K562 (cell line): ENCODE measurements around the gene CNOT11. TPM values are rescaled to one million over a fixed set of nuclear protein-coding genes. Genes with fewer than 3 reads are reported as not detected.

Experiments used
- AFF1 ChIP-seq, 2 experiments: fragments of 450-650 bp; IDR thresholded peaks; 2 replicates each; pipeline ENCODE4 v1.6.1; 2018; ENCODE audit warnings: mild to moderate bottlenecking in 2 of 2, low read depth in 1 of 2; ENCODE audit not compliant: partially characterized antibody in 2 of 2
- CGGBP1 ChIP-seq: fragments of 250-450 bp; sonication (Bioruptor Pico); IDR thresholded peaks from 2 replicates; pipeline ENCODE4 v1.9.0; 2021; ENCODE audit warnings: mild to moderate bottlenecking
- DMBX1 ChIP-seq: fragments of 250-450 bp; sonication (Bioruptor Pico); IDR thresholded peaks from 2 replicates; pipeline ENCODE4 v1.8.0; 2022; ENCODE audit warnings: inconsistent platforms, mild to moderate bottlenecking, moderate library complexity, borderline replicate concordance
- E2F5 ChIP-seq: sonication (generic); formaldehyde crosslinking; IDR thresholded peaks from 2 replicates; pipeline ENCODE4 v1.8.0; 2022; ENCODE audit warnings: mild to moderate bottlenecking, missing genetic modification reagents
- ESRRB ChIP-seq: fragments of 250-450 bp; sonication (Bioruptor Pico); IDR thresholded peaks from 2 replicates; pipeline ENCODE4 v1.5.0; 2020; ENCODE audit warnings: mild to moderate bottlenecking, moderate library complexity, borderline replicate concordance
- FIP1L1 ChIP-seq: fragments of 200-400 bp; formaldehyde crosslinking; IDR thresholded peaks from 2 replicates; pipeline ENCODE4 v1.6.1; 2018; ENCODE audit warnings: mild to moderate bottlenecking, low read depth, low read length; ENCODE audit not compliant: poor library complexity, severe bottlenecking
- FOXK1 ChIP-seq: sonication (generic); formaldehyde crosslinking; IDR thresholded peaks from 2 replicates; pipeline ENCODE4 v1.8.0; 2022; ENCODE audit warnings: missing genetic modification reagents, mild to moderate bottlenecking, borderline replicate concordance
- HDAC1 ChIP-seq, 2 experiments: fragments of 450-650 bp; IDR thresholded peaks; 2 replicates each; pipeline ENCODE4 v1.6.1; 2016 to 2017; ENCODE audit warnings: inconsistent platforms in 1 of 2, mild to moderate bottlenecking in 1 of 2, moderate library complexity in 1 of 2
- HLTF ChIP-seq: fragments of 450-650 bp; IDR thresholded peaks from 2 replicates; pipeline ENCODE4 v1.6.1; 2016
- HNRNPL ChIP-seq: fragments of 200-400 bp; formaldehyde crosslinking; IDR thresholded peaks from 2 replicates; pipeline ENCODE4 v1.6.1; 2017; ENCODE audit warnings: low read depth, mild to moderate bottlenecking, low read length
- KDM4B ChIP-seq, 2 experiments: fragments of 450-650 bp in 1 of 2; sonication (generic) in 1 of 2; IDR thresholded peaks; 2 replicates each; pipeline ENCODE4 v1.6.1; 2016 to 2017; ENCODE audit warnings: borderline replicate concordance in 2 of 2, antibody characterized with exemption in 1 of 2, low read depth in 1 of 2, mild to moderate bottlenecking in 1 of 2
- MCM3 ChIP-seq: fragments of 450-650 bp; IDR thresholded peaks from 2 replicates; pipeline ENCODE4 v1.6.1; 2016
- PCBP1 ChIP-seq: fragments of 200-400 bp; formaldehyde crosslinking; IDR thresholded peaks from 2 replicates; pipeline ENCODE4 v1.6.1; 2018; ENCODE audit warnings: mild to moderate bottlenecking, low read depth, low read length; ENCODE audit not compliant: poor library complexity, severe bottlenecking
- ZBED1 ChIP-seq: IDR thresholded peaks from 2 replicates; pipeline ENCODE4 v1.6.1; 2014
- ZNF174 ChIP-seq: fragments of 250-450 bp; sonication (Bioruptor Pico); IDR thresholded peaks from 2 replicates; pipeline ENCODE4 v1.4.0; 2020; ENCODE audit warnings: mild to moderate bottlenecking
- ZNF239 ChIP-seq: fragments of 250-450 bp; sonication (Bioruptor Pico); IDR thresholded peaks from 2 replicates; pipeline ENCODE4 v1.4.0; 2020; ENCODE audit warnings: mild to moderate bottlenecking
- ZNF609 ChIP-seq: sonication (generic); formaldehyde crosslinking; IDR thresholded peaks from 2 replicates; pipeline ENCODE4 v1.8.1; 2023; ENCODE audit warnings: missing genetic modification reagents, mild to moderate bottlenecking, borderline replicate concordance
- ZZZ3 ChIP-seq: fragments of 450-650 bp; IDR thresholded peaks from 2 replicates; pipeline ENCODE4 v1.6.1; 2016; ENCODE audit warnings: antibody characterized with exemption, mild to moderate bottlenecking, moderate library complexity
- polyA plus RNA-seq, 8 experiments: library from polyadenylated mRNA; depleted of rRNA in 4 of 8; stranded (reverse) in 5 of 8; unstranded in 3 of 8; fragments of >200 nt; fragmentation: Nextera tagmentation in 2 of 8; fragmentation: Illumina TruSeq in 1 of 8; extraction: Ambion mirVana in 2 of 8; extraction: Trizol in 1 of 8; gene quantifications; 2 replicates each; pipeline versions ENCODE4 v1.2.1 to v1.2.3, GENCODE V29; 2011 to 2014; ENCODE audit warnings: inconsistent platforms in 1 of 8, missing spikeins in 1 of 8
- total RNA-seq, 7 experiments: library from RNA; depleted of rRNA in 6 of 7; stranded (reverse); fragments of >200 nt in 6 of 7; fragmentation: Illumina TruSeq in 2 of 7; extraction: Trizol in 2 of 7; gene quantifications; 2 replicates each; pipeline versions ENCODE4 v1.2.1 to v1.2.3, GENCODE V29; 2011 to 2021; ENCODE audit warnings: low replicate concordance in 1 of 7

CNOT11 gene
- total and polyA plus RNA-seq, 9 of the 15 experiments (the other 6 are each of a cell fraction or from before 2014, with no cell fraction given) = 12.7 to 163 (median 64.2) TPM

- TF ChIP-seq FIP1L1 (peak; percentile 82), E2F5 (CRISPR knock-in tag) (peak; percentile 90), DMBX1 (CRISPR knock-in tag) (peak; percentile 59; the same call in 1 of the 2 replicates), HDAC1 (IDR thresholded peaks at IDR 0.05) (peak in 1 of 2 experiments; percentile 58; a peak in 2 of 4 replicates), CGGBP1 (CRISPR knock-in tag) (no peak), ZBED1 (no peak), ZNF239 (CRISPR knock-in tag) (no peak), ZNF174 (CRISPR knock-in tag) (no peak), PCBP1 (no peak), FOXK1 (no peak), MCM3 (no peak), ZNF609 (CRISPR knock-in tag) (peak; percentile 53; the same call in 1 of the 2 replicates), AFF1 (IDR thresholded peaks at IDR 0.05; ENCODE audit: low read depth in 1 of 2, partially characterized antibody in 2 of 2) (no peak), ZZZ3 (no peak), HNRNPL (peak; percentile 61; the same call in 1 of the 2 replicates), HLTF (no peak), ESRRB (no peak), KDM4B (IDR thresholded peaks at IDR 0.05; ENCODE audit: borderline replicate concordance in 2 of 2, low read depth in 1 of 2) (peak in 1 of 2 experiments; percentile 48; a peak in 1 of 4 replicates)
These were observed 55.9 kb downstream of the CNOT11 start, which contains the start of gene RNF149 (continued) for GRCh38 chr2:101308432-101309210.
